H1 (cell line): ENCODE data around the gene MRPL27. TPM values are rescaled to one million over a fixed set of nuclear protein-coding genes. Genes with fewer than 3 reads are reported as not detected.

Experiments
- YY1 ChIP-seq: IDR thresholded peaks from 2 replicates; pipeline ENCODE4 v1.6.1; 2011; ENCODE audit warnings: low read depth, mild to moderate bottlenecking, low read length
- polyA plus RNA-seq, 7 experiments: library from polyadenylated mRNA; depleted of rRNA in 3 of 7; stranded (reverse) in 5 of 7; unstranded in 2 of 7; fragments of >200 nt in 5 of 7; fragments of 200-250 nt in 2 of 7; gene quantifications; 1 replicate in 5 of 7; 2 replicates in 1 of 7; 4 replicates in 1 of 7; pipeline versions ENCODE4 v1.2.1 to v1.2.3, GENCODE V29; 2011 to 2013; ENCODE audit warnings: missing spikeins in 2 of 7, mixed read lengths in 2 of 7
- total RNA-seq: library from RNA; stranded (reverse); fragmentation: NEBNext Ultra II Directional; extraction: Animal tissue kit (Norgen Biotek cat#: 25700); gene quantifications from 2 replicates; pipeline ENCODE4 v1.2.1, GENCODE V29; 2021

Gene MRPL27
- total and polyA plus RNA-seq, 2 of the 8 experiments (the other 6 are each of a cell fraction or from before 2014, with no cell fraction given) = 75.6 to 135 TPM

- no peak for TF ChIP-seq YY1
Measured at GRCh38 chr17:50373705-50374104, 721 bp upstream of the MRPL27 start (continued).
